ENCODE results near the gene PTPRT.

DNA sequence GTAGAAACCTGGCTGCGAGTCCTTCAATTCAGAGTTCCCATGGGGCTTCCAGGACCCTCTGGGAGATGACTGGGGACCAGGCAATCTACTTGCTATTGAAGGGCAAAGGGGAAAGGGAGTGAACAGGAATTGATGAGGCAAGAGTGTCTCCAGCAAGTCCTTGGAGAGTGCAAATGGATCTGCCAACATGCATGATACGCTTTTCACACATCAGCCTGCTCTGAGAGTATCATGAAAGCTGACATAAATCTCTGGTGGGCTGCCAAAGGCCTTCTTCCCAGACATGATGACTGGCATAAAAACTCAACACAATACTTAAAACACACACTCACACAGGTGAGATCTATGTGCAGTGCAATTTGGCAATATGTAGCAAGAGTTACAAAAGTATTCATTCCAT, 759.1 kb downstream of the PTPRT start:
- TF ChIP-seq, protein P1, sequence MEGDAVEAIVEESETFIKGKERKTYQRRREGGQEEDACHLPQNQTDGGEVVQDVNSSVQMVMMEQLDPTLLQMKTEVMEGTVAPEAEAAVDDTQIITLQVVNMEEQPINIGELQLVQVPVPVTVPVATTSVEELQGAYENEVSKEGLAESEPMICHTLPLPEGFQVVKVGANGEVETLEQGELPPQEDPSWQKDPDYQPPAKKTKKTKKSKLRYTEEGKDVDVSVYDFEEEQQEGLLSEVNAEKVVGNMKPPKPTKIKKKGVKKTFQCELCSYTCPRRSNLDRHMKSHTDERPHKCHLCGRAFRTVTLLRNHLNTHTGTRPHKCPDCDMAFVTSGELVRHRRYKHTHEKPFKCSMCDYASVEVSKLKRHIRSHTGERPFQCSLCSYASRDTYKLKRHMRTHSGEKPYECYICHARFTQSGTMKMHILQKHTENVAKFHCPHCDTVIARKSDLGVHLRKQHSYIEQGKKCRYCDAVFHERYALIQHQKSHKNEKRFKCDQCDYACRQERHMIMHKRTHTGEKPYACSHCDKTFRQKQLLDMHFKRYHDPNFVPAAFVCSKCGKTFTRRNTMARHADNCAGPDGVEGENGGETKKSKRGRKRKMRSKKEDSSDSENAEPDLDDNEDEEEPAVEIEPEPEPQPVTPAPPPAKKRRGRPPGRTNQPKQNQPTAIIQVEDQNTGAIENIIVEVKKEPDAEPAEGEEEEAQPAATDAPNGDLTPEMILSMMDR (IDR thresholded peaks at IDR 0.05): no peak
- TF ChIP-seq, protein P2, sequence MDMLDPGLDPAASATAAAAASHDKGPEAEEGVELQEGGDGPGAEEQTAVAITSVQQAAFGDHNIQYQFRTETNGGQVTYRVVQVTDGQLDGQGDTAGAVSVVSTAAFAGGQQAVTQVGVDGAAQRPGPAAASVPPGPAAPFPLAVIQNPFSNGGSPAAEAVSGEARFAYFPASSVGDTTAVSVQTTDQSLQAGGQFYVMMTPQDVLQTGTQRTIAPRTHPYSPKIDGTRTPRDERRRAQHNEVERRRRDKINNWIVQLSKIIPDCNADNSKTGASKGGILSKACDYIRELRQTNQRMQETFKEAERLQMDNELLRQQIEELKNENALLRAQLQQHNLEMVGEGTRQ (IDR thresholded peaks at IDR 0.05): no peak
- TF ChIP-seq, protein P3, sequence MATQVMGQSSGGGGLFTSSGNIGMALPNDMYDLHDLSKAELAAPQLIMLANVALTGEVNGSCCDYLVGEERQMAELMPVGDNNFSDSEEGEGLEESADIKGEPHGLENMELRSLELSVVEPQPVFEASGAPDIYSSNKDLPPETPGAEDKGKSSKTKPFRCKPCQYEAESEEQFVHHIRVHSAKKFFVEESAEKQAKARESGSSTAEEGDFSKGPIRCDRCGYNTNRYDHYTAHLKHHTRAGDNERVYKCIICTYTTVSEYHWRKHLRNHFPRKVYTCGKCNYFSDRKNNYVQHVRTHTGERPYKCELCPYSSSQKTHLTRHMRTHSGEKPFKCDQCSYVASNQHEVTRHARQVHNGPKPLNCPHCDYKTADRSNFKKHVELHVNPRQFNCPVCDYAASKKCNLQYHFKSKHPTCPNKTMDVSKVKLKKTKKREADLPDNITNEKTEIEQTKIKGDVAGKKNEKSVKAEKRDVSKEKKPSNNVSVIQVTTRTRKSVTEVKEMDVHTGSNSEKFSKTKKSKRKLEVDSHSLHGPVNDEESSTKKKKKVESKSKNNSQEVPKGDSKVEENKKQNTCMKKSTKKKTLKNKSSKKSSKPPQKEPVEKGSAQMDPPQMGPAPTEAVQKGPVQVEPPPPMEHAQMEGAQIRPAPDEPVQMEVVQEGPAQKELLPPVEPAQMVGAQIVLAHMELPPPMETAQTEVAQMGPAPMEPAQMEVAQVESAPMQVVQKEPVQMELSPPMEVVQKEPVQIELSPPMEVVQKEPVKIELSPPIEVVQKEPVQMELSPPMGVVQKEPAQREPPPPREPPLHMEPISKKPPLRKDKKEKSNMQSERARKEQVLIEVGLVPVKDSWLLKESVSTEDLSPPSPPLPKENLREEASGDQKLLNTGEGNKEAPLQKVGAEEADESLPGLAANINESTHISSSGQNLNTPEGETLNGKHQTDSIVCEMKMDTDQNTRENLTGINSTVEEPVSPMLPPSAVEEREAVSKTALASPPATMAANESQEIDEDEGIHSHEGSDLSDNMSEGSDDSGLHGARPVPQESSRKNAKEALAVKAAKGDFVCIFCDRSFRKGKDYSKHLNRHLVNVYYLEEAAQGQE (IDR thresholded peaks at IDR 0.05): no peak
- TF ChIP-seq MAFK (IDR thresholded peaks at IDR 0.05; ENCODE audit: partially characterized antibody) (no peak), JUN (IDR thresholded peaks at IDR 0.05) (no peak), CEBPB (IDR thresholded peaks at IDR 0.05) (no peak), POLR2A (IDR thresholded peaks at IDR 0.05; ENCODE audit: low read length) (no peak), CHD2 (IDR thresholded peaks at IDR 0.05; ENCODE audit: low read length, partially characterized antibody) (no peak), SMC3 (IDR thresholded peaks at IDR 0.05) (no peak)

Measured in A549 (cell line).